HG02973 (cell line): Measurements from ENCODE around the gene PFKL.
"Not testable (repeated sequence)": the region's sequence is repeated elsewhere in the genome, so short reads cannot be mapped to it uniquely, and the experiment has no call there.

ENCODE experiments used
- ATAC-seq: cut with Tn5 transposase; IDR thresholded peaks from one replicate; pipeline ENCODE4 v1.9.1; 2021; ENCODE audit warnings: moderate library complexity; ENCODE audit not compliant: unreplicated experiment

PFKL gene

DNA sequence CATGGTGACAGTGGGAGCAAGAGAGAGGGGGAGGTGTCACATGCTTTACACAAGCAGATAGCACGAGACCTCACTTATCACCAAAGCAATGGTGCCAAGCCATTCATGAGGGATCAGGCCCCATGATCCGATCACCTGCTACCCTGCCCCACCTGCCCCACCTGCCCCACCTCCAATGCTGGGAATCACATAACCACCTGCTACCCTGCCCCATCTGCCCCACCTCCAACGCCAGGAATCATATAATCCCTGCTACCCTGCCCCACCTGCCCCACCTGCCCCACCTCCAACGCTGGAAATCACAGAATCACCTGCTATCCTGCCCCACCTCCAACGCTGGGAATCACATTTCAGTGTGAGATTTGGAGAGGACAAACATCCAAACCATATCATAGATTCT is 24.8 kb upstream of the PFKL start:
- no peak for ATAC-seq

DNA sequence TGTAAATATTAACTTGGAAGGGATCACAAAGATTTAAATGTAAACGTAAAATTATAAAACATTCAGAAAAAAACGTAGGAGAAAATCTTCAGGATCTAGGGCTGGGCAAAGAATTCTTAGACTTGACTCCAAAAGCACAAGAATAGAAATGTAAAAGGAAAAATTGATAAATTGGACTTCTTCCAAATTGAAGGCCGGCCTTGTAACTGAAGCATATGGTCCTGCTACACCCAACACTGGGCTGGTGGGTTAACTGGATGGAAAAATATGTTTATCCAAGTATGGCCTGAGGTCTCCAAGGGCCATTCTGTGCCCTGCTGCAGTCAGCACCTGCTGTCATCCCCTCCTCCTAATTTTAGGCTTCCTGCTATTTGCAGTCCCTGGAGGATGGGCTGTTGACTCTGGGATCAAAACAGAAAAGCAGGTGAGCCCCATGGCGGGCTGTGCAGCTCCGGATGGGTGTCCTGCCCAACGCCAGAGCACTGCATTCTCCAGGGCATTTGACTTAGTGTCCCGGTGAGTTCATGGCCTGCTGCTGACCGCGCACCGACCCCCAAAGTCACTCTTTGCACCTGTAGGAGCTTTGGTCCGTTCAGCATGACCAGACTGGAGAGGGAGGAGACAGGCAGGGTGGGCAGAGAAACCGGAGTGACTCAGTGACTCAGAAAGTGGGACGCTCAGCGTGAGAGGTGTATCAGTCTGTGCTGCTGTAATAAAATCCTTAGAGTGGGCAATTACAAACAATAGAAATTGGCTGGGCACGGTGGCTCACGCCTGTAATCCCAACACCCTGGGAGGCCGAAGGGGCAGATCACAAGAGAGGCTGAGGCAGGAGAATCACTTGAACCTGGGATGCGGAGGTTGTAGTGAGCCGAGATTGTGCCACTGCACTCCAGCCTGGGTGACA is 20.2 kb upstream of the PFKL start:
- ATAC-seq, result no peak

DNA sequence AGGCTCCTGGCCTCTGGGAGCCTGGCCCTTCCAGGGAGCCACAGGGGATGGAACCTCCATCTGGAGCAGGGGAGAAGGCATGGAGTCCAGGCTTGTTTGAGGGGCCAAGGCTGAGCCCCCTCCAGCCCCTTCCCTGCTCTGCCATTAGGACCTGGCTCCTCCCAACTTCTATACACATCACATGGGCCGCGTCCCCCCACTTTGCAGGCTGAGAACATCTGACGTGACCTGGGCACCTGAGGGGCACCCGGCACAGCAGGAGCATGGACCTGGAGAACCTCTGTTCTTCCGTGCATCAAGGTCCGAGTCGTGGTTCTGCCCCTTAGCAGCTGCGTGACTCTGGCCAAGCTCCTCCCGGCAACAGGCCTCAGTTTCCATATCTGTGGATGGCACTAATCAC is 18.1 kb upstream of the PFKL start:
- no peak for ATAC-seq

DNA sequence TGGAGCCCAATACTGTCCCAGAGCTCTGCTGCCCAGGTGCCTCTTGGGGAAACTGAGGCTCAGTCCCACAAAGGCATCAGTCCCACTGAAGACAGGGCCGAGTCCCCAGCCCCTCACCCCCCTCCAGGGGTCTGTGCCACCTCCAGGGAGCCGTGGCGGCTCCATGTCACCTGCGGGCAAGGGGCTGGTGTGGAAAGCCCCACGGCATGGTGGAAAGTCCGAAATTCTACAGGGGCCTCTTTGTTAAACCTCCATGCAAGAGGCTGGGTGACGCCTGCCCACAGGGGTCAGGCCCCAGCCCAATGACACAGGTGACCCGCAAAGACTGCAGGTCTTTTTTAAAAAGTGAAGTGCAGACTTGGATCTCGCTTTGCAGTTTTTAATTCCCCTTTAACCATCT is 17.5 kb upstream of the PFKL start:
- ATAC-seq, result no peak

DNA sequence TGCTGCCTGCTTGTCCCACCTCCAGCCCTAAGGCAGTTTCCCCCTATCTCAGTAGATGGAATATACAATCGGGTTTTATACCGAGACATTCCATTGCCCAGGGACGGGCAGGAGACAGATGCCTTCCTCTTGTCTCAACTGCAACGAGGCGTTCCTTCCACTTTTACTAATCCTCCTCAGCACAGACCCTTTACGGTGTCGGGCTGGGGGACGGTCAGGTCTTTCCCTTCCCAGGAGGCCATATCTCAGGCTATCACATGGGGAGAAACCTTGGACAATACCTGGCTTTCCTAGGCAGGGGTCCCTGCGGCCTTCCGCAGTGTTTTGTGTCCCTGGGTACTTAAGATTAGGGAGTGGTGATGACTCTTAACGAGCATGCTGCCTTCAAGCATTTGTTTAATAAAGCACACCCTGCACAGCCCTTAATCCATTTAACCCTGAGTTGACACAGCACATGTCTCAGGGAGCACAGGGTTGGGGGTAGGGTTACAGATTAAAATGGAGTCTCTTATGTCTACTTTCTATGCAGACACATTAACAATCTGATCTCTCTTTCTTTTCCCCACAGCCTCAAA is 16.6 kb upstream of the PFKL start:
- not testable (repeated sequence) for ATAC-seq

DNA sequence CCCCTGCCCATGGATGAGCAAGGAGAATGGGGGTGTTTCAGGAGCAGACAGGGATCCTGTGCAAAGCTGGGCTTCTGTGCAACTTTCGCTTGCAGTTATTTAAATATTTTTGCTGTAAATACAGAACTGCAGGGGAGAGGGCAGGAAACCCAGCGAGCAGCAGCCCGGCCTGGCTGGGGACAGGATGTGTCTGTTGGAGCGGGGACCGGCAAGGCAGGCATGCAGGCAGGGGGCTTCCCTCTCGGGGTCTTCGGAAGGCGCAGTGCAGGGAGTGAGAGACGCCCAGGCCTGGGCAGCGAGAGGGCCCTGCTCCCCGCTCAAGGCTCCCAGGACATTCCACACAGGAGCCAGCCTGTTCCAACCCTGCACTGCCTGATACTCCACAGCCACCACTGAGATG is 15.9 kb upstream of the PFKL start:
- no peak for ATAC-seq

DNA sequence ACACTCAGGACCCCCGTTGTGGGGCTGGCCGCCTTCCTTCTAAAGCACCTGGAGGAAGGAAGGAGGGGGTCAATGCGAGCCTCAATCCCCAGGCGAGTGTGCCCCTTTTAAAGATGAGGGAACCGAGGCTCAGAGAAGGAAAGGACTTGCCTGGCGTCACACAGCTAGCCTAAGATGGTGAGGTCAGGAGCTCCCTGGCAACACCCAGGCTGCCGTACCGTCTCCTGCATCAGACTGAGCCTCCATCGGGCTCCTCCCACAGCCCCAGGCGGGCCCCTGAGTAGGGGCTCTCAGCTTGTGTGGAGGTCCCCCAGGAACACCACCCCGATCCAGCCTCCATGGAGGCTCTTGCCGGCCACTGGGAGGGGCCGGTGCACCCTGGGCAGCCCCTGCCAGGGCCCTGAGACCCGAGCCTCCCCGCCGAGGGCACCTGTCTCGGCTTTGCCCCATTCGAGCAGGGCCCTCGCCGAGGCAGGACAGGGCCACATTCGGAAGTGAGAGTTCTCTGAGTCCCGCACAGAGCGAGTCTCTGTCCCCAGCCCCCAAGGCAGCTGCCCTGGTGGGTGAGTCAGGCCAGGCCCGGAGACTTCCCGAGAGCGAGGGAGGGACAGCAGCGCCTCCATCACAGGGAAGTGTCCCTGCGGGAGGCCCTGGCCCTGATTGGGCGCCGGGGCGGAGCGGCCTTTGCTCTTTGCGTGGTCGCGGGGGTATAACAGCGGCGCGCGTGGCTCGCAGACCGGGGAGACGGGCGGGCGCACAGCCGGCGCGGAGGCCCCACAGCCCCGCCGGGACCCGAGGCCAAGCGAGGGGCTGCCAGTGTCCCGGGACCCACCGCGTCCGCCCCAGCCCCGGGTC is 14.5 kb upstream of the PFKL start, which contains the start of gene AIRE:
AIRE (plus strand) TSS at position 739 of the 855 bp plus-strand sequence. CDS start 131 bp downstream, outside the sequence.
- ATAC-seq, result no peak

DNA sequence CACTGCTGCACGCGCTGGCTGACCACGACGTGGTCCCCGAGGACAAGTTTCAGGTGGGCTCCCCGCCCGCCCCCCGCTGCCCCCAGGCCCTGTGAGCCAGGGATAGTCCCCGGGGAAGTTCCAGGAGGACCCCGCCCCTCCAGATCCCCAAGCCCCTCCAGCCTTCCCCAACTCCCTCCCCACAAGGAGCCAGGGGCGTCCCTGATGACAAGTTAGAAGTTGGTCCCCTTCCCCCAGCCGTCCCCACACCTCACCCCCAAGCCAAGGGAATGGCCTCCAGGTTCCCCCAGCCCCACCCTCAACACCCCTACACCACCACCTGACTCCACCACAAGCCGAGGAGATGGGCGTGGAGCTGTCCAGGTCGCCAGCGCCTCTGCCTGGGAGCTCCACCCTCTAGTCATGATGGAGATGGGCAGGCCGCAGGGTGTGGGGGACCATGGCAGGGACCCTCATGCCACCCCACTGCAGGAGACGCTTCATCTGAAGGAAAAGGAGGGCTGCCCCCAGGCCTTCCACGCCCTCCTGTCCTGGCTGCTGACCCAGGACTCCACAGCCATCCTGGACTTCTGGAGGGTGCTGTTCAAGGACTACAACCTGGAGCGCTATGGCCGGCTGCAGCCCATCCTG is 13.7 kb upstream of the PFKL start:
- ATAC-seq, result no peak

DNA sequence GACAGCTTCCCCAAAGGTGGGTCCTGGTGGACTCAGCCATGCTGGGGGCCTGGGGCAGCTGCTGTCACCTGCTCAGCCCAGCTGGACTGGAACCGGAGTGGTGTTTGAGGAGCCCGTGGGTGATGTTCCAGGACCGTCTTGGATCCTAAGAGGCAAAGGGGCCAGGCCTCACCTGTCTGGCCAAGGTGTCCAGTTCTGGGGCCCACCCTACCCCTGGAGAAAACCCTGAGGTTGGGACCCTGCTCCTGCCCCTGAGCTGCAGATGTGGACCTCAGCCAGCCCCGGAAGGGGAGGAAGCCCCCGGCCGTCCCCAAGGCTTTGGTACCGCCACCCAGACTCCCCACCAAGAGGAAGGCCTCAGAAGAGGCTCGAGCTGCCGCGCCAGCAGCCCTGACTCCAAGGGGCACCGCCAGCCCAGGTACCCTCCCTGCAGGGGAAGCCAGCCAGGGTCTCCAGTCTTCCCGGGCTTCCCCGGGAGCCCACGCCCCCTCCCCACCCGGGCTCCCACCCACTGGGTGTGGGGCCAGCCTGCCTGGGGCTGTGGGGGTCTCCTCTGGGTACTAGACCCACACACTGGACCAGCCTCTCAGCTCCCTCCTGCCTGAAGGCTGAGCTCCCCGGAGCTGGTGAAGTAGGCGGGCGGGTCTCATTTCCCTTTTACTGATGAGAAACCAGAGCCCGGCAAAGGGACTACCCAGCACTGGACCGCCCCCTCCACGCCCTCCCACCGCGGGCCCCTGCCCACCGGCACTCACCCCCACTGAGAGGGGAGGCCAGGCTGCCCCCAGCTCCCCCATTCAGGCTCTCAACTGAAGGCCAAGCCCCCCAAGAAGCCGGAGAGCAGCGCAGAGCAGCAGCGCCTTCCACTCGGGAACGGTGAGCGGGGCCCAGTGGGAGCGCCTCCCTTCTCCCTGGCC is 12.9 kb upstream of the PFKL start:
- ATAC-seq, result no peak

DNA sequence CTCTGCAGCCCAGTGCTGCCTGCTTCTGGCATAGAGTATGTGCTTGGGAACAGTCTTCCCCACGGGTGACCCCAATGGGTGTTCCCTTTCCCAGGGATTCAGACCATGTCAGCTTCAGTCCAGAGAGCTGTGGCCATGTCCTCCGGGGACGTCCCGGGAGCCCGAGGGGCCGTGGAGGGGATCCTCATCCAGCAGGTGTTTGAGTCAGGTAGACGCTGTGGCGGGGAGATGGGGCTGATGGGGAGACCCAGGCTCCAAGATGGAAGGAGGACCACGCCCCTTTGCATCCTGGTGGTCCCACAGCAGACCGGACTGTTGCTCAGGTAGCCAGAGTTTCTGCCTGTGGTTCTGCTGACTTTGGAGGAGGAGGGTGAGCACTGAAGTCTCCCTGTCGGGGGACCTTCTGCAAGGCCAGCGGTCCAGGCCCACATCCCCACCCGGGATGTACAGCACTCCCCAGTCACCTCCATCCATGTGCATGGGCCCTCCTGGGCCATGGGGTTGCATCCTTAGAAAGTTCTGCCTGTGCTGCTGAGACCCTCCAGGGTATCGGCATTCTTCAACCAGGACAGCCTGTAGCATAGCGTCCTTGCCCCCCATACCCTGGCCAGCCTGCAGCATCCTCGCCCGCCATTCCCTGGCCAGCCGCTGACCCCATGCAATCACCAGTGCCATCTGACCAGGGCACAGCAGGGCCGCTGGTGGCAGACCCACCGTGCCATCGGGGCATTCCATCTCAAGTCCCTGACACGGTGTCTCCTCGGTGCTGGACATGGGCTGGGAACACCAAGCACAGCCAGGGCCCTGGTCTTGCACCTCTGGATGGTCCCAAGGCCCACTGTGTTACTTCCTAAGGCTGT is 11.4 kb upstream of the PFKL start:
- ATAC-seq, result no peak

DNA sequence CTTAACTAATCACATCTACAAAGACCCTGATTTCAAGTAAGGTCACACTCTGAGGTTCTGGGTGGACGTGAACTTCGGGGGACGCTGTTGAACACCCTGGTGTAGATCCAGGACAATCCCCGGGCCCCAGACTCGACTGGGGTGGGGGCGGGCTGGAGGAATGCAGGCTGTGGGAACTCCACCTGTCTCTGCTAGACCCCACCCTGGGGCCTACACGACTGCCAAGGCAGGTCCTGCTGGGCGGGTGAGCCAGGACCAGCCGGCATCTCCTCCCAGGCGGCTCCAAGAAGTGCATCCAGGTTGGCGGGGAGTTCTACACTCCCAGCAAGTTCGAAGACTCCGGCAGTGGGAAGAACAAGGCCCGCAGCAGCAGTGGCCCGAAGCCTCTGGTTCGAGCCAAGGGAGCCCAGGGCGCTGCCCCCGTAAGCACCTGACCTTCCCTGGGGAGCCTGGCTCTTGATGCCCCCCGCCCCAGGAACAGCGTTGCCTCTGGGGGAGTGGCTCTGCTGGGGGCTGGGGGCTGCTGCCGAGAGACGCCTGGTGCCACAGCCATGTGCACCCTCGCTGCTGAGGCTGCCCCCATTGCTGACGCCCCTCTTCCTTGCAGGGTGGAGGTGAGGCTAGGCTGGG is 10.4 kb upstream of the PFKL start:
- ATAC-seq, result no peak

DNA sequence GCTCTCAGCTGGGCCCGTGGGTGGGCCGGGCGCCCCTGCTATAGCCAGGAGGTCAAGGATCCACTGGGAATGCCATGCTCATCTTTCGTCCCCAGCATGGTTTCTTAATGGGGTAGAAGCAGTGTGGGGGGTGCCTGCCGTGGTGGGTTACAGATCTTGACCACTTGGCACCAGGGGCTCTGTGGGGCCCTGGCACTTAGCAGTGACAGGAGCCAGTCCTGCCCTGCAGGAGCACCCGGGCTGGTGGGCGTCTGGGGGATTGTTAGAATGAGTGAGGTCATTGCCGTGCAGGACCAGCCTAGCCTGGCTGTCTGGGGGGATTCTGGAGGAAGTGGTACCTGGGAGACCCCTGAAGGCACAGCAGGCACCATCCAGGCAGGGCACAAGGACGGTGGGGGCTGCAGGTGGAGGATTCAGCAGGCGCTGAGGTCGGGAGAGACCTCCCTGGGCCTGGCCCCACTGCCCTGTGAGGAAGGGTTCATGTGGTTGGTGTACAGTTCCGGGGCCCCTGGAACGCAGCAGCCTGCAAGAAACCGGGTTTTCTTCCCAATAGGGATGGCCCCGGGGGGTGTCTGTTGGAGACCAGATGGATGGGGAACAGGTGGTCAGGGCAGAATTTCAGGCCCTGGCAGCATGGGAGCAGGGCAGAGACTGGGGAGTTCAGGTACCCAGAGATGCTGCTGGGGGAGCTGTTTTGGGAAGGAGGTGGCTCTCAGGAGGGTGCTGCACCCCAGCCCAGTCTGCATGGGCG is 9.4 kb upstream of the PFKL start:
- no peak for ATAC-seq

DNA sequence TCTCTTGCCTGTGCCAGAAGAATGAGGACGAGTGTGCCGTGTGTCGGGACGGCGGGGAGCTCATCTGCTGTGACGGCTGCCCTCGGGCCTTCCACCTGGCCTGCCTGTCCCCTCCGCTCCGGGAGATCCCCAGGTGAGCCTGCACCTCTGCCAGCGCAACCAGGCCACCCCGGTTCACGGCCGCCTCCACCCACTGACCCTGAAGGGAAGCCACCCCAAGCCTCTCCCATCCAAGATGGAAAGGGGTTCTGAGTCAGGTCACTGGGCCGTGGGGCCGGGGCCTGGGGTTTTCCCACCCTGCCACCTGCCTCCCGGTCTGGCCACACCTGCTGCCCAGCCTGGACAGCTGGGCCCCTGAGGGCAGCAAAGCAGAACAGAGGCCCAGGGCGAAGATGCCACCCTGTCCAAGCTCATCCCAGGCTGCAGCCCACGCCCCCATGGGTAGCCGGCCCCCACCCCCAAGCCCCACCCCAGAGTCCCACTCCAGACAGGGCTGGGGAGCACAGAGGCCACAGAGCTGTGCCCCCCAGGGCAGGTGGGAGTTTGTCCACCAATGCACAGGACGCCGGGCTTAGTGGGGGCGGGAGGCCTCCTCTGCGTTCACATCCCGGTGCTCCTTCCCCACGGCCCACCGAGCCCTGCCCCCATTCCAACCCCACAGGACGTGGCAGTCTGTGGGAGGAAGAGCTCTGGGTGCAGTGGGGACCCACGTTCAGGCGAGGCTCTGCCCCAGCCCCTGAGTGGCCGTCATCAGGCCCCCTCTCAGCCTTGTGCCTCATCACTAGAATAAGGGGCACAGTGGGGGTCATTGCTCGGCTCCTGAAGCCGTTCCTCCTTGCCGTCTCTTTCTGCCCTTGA is 8.5 kb upstream of the PFKL start:
- no peak for ATAC-seq

DNA sequence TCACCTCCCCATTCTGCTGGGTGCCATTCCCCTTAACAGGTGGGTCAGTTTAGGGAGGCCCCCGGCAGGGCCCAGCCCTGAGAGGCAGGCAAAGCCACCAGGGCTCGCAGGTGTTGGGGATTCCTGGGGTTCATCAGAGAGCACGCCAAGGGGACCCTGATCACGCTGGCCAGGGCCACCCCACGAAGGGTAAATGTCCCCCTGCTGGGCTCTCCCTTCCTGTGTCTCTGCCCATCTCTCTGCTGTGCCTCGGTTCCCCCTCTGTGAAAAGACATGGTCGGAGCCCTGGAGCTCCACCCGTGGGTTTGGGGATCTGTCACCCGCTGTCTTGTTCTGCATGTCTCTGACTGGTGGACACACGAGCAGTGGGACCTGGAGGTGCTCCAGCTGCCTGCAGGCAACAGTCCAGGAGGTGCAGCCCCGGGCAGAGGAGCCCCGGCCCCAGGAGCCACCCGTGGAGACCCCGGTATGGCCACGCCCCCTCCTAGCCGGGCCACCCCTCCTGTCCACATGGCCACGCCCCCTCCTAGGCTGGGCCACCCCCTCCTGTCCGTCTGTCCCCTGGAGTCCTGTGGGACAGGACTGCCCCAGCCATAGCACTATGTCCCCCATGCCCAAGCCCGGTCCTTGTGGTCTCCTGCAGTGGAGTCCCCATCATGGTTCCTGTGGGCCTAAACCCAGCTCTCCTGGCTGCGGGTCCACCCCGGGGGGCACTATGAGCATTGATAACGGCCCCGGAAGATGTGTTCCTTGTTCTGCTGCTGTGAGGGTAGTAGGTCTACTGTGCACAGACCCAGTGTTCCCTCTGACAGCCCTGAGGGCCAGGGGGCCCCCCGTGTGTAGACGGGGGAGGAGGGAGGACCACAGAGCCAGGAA is 7.7 kb upstream of the PFKL start:
- ATAC-seq, result no peak

DNA sequence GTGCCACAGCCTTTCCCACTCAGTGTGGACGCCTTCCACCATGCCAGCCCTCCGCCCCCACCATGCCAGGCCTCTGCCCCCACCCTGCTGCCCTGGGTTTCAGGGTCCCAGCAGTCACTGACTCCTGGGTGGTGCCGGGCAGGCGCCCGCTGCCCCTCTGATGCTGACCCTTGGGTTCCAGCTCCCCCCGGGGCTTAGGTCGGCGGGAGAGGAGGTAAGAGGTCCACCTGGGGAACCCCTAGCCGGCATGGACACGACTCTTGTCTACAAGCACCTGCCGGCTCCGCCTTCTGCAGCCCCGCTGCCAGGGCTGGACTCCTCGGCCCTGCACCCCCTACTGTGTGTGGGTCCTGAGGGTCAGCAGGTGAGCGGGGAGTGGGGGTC is 7.0 kb upstream of the PFKL start:
- no peak for ATAC-seq
